ENCODE results near the gene USP53.
"Not testable (repeated sequence)": the region's sequence is repeated elsewhere in the genome, so short reads cannot be mapped to it uniquely, and the experiment has no call there.

Gene USP53

DNA sequence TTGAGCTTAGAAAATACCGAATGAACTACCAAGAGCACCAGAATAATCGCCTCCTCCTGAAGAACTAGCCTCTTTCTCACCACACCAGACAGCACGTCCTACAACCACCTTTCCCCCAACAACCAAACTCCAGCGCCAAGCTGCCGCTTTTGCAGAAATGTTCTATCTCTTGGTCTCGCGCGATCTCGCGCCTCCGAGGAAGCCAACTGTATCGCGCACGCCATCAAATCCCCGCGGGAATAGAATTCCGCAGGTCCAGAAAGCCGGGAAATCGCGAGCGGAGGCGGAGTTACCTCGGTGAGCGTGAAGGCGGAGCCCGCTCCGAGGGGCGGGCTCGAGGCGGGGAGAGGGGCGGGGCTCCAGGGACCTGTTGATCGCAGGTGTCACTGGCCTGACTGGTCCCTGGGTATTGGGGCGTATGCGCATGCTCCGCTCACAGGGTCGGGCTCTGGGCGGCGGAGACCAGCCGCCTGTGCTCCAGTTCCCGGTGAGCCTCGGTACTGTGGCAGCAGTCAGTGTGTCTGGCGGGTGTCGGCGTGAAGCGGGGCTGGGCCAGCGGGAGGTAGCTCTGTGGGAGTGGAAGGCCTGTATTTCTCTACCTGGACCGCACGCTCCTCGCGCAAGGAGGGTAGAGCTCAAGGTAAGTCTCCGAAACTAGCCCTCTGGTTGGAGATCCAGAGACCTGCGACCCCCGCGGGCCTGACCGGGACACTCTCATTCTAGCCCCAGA is at the start of gene USP53:
Gene USP53 (plus strand): TSS at position 480 of the 730 bp plus-strand sequence. CDS start 27,047 bp downstream, outside the sequence.
- peaks cover 0 to 26% (median 0%) of the 10 kb centered on the region in 4 donors for H3K4me1 ChIP-seq

DNA sequence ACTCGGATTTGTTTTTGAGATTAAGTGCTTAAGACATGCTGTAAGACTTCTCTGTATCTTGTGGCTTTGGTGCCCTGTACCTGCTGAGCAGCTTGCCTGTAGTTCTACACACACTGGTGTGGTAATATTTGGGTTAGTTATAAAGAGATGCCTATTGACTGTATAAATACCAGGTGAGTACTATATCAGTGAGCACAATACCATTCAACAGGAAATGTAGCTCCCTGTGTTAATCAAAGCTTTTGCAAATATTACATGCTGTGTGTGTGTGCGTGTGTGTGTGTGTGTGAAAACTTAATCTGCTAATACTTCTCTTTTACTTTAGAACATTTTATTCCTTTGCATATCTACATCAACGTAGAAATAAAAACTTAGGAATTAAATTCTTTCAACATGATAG is 46.7 kb upstream of the USP53 start:
- Histone ChIP-seq H3K9me3 (no peaks in the 10 kb centered on the region), H3K36me3 (no peaks in the 10 kb centered on the region), H3K27ac (no peak overlapping the region), H3K27me3 (no peaks in the 10 kb centered on the region), H3K4me3 (no peak overlapping the region), H3K4me1 (no peaks in the 10 kb centered on the region)
- intact Hi-C loops (cut with DNase I; ENCODE audit: low total_unique reads): no loop called here
- DNase-seq: no peak
- TF ChIP-seq, protein P1, sequence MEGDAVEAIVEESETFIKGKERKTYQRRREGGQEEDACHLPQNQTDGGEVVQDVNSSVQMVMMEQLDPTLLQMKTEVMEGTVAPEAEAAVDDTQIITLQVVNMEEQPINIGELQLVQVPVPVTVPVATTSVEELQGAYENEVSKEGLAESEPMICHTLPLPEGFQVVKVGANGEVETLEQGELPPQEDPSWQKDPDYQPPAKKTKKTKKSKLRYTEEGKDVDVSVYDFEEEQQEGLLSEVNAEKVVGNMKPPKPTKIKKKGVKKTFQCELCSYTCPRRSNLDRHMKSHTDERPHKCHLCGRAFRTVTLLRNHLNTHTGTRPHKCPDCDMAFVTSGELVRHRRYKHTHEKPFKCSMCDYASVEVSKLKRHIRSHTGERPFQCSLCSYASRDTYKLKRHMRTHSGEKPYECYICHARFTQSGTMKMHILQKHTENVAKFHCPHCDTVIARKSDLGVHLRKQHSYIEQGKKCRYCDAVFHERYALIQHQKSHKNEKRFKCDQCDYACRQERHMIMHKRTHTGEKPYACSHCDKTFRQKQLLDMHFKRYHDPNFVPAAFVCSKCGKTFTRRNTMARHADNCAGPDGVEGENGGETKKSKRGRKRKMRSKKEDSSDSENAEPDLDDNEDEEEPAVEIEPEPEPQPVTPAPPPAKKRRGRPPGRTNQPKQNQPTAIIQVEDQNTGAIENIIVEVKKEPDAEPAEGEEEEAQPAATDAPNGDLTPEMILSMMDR (IDR thresholded peaks at IDR 0.05): no peak

More for the DNA sequence above, at the start of gene USP53:
- Histone ChIP-seq H3K27ac (peak within 1 kb of the TSS; percentile 97 to 98), H3K9me3 (no peaks in the 10 kb centered on the region), H3K4me3 (peak within 1 kb of the TSS; percentile 81 to 89), H3K36me3 (peaks cover 0 to 10% (median under 1%) of the 10 kb centered on the region in 3 donors), H3K27me3 (no peaks in the 10 kb centered on the region)
- DNase-seq: peak; percentile 98 to 100
- intact Hi-C loops (cut with DNase I; ENCODE audit: low total_unique reads): loop anchor here (5.0 to 10.0 kb wide), 3 partner anchors 108 to 235 kb away; no protein-coding TSS in a partner anchor
- TF ChIP-seq, protein P1 (IDR thresholded peaks at IDR 0.05): no peak

DNA sequence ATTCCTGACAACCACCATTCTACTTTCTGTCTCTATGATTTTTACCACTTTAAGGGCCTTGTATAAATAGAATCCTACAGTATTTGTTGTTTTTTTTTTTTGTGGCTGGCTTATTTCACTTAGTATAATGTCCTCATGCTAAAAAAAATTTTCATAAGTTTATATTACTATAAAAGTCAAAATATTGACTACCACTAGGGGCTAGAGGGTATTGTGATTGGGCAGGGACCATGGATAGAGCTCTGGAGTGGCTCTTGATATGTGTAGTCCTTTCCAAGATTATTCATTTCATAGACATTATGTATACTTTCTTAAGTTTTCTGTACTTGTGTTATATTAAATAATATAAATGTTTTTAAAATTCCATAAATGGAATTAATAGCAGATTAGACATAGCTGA is 42.3 kb upstream of the USP53 start:
- no peaks in the 10 kb centered on the region for H3K9me3 ChIP-seq
- no peaks in the 10 kb centered on the region for H3K36me3 ChIP-seq
- DNase-seq: no peak
- H3K4me3 ChIP-seq: no peak overlapping the region
- H3K4me1 ChIP-seq: no peaks in the 10 kb centered on the region
- TF ChIP-seq, protein P1 (IDR thresholded peaks at IDR 0.05): no peak
- intact Hi-C loops (cut with DNase I; ENCODE audit: low total_unique reads): no loop called here
- no peak overlapping the region for H3K27ac ChIP-seq
- H3K27me3 ChIP-seq: no peaks in the 10 kb centered on the region

DNA sequence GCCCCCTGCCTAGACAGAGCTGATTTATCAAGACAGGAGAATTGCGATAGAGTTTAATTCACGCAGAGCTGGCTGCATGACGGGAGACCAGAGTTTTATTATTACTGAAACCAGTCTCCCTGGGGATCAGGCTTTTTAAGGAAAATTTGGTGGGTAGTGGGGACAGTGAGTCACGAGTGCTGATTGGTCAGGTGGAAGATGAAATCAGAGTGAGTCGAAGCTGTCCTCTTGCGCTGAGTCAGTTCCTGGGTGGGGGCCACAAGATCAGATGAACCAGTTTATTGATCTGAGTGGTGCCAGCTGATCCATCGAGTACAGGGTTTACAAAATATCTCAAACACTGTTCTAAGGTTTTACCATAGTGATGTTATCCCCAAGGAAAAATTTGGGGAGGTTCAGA is 40.3 kb upstream of the USP53 start:
- Histone ChIP-seq H3K27me3 (no peaks in the 10 kb centered on the region), H3K4me1 (no peaks in the 10 kb centered on the region), H3K4me3 (no peak overlapping the region), H3K9me3 (no peaks in the 10 kb centered on the region), H3K27ac (no peak overlapping the region), H3K36me3 (no peaks in the 10 kb centered on the region)
- intact Hi-C loops (cut with DNase I; ENCODE audit: low total_unique reads): no loop called here
- TF ChIP-seq, protein P1 (IDR thresholded peaks at IDR 0.05): no peak
- DNase-seq: no peak

DNA sequence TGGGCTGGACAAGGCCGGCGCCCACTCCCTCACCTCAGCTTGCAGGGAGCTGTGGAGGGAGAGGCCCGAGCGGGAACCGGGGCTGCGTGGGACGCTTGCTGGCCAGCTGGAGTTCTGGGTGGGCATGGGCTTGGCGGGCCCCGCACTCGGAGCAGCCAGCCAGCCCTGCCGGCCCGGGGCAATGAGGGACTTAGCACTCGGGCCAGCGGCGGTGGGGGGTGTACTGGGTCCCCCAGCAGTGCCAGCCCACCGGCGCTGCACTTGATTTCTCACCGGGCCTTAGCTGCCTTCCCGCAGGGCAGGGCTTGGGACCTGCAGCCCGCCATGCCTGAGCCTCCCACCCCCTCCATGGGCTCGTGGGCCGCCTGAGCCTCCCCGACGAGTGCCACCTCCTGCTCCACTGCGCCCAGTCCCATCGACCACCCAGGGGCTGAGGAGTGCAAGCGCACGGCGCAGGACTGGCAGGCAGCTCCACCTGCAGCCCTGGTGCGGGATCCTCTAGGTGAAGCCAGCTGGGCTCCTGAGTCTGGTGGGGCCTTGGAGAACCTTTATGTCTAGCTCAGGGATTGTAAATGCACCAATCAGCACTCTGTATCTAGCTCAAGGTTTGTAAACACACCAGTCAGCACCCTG is 38.7 kb upstream of the USP53 start:
- H3K27ac ChIP-seq; H3K36me3 ChIP-seq; H3K4me1 ChIP-seq; DNase-seq; H3K4me3 ChIP-seq; H3K9me3 ChIP-seq; intact Hi-C loops (cut with DNase I; ENCODE audit: low total_unique reads); H3K27me3 ChIP-seq: not testable (repeated sequence)

DNA sequence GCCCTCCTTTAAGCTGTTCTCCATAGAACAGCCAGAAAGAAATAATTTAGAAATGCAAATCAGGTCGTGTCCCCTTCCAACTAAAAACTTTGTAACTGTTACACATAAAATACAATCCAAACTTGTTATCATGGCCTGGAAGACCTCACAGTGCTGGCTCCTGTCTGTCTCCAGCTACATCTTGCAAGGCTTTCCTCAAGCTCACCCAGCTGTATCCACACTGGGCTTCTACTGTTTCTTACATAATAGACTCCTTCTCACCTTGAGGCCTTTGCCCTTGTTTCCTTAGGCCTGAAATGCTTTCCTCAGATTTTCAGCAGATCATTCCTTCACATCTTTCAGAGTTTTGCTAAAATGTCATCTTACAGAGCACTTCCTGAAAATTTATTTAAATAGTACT is 33.5 kb upstream of the USP53 start:
- Histone ChIP-seq H3K4me3 (no peak overlapping the region), H3K27me3 (no peaks in the 10 kb centered on the region), H3K36me3 (no peaks in the 10 kb centered on the region), H3K9me3 (no peaks in the 10 kb centered on the region), H3K4me1 (no peaks in the 10 kb centered on the region), H3K27ac (no peak overlapping the region)
- no peak for DNase-seq
- TF ChIP-seq, protein P1 (IDR thresholded peaks at IDR 0.05): no peak
- intact Hi-C loops (cut with DNase I; ENCODE audit: low total_unique reads): no loop called here

Data from tibial artery (tissue), 4 donors.